Measurements from ENCODE around the gene CYTH3. TPM values are rescaled to one million over a fixed set of nuclear protein-coding genes. Genes with fewer than 3 reads are reported as not detected.

CYTH3 gene
- total RNA-seq, 1 experiment from 2014 or later = 16.7 TPM

DNA sequence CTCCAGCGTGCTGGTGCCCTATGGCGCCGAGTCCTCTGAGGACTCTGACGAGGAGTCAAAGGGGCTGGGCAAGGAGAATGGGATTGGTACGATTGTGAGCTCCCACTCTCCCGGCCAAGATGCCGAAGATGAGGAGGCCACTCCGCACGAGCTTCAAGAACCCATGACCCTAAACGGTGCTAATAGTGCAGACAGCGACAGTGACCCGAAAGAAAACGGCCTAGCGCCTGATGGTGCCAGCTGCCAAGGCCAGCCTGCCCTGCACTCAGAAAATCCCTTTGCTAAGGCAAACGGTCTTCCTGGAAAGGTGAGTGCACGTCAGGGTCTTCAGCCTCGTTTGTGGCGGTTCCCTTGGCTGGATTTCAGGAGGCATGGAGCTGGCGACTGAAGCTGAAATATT is 122.4 kb downstream of the CYTH3 start:
- Histone ChIP-seq H4K20me1 (ENCODE audit: insufficient read depth) (no peaks in the 10 kb centered on the region), H3K4me3 (replicated peaks in 1 of 2; ENCODE audit: low read depth in 1 of 2, low read length in 2 of 2) (no peak overlapping the region), H3K9me2 (ENCODE audit: insufficient read depth) (no peaks in the 10 kb centered on the region), H3K9me3 (ENCODE audit: control insufficient read depth in 1 of 2, insufficient read depth in 1 of 2, low read depth in 1 of 2, low read length in 2 of 2) (no peaks in the 10 kb centered on the region), H3K27ac (ENCODE audit: low read depth, low read length) (no peak overlapping the region), H3K4me1 (ENCODE audit: control insufficient read depth in 1 of 2, insufficient read depth in 2 of 2, low read length in 2 of 2) (no peaks in the 10 kb centered on the region), H2AFZ (ENCODE audit: low read depth, low read length, poor library complexity, severe bottlenecking) (no peak overlapping the region), H3K79me2 (ENCODE audit: insufficient read depth, low read length) (no peaks in the 10 kb centered on the region), H3K27me3 (ENCODE audit: insufficient read depth, low read length) (no peaks in the 10 kb centered on the region), H3K36me3 (ENCODE audit: control insufficient read depth in 1 of 2, insufficient read depth in 2 of 2, low read length in 2 of 2) (peaks cover 35 to 56% of the 10 kb centered on the region in 2 experiments), H3K9ac (ENCODE audit: low read length) (no peak overlapping the region), H3K4me2 (ENCODE audit: low read length) (no peak overlapping the region)
- DNase-seq (ENCODE audit: low read depth, low spot score) = no peak
- CTCF ChIA-PET = no interaction called here
- POLR2A ChIA-PET = no interaction called here
- no peak for ATAC-seq
- TF ChIP-seq POLR2A (IDR thresholded peaks at IDR 0.05; ENCODE audit: borderline replicate concordance, extremely low read depth, insufficient read depth, insufficient read length) (no peak), ZFX (IDR thresholded peaks at IDR 0.05) (no peak), EZH2phosphoT487 (IDR thresholded peaks at IDR 0.05; ENCODE audit: borderline replicate concordance) (no peak), POLR2AphosphoS5 (IDR thresholded peaks at IDR 0.05; ENCODE audit: low read depth, low read length) (no peak), ELF1 (IDR thresholded peaks at IDR 0.05; ENCODE audit: borderline replicate concordance, low read depth) (no peak), CBX3 (IDR thresholded peaks at IDR 0.05; ENCODE audit: low read depth) (no peak), JUND (IDR thresholded peaks at IDR 0.05) (no peak), CEBPB (IDR thresholded peaks at IDR 0.05; ENCODE audit: low read depth) (no peak), EGR1 (IDR thresholded peaks at IDR 0.05; ENCODE audit: low read depth) (no peak), TCF7L2 (IDR thresholded peaks at IDR 0.05; ENCODE audit: borderline replicate concordance, extremely low read depth, insufficient read depth, insufficient read length) (no peak)
- TF ChIP-seq, protein P1, sequence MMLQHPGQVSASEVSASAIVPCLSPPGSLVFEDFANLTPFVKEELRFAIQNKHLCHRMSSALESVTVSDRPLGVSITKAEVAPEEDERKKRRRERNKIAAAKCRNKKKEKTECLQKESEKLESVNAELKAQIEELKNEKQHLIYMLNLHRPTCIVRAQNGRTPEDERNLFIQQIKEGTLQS (IDR thresholded peaks at IDR 0.05) = no peak
- TF ChIP-seq, protein P2, sequence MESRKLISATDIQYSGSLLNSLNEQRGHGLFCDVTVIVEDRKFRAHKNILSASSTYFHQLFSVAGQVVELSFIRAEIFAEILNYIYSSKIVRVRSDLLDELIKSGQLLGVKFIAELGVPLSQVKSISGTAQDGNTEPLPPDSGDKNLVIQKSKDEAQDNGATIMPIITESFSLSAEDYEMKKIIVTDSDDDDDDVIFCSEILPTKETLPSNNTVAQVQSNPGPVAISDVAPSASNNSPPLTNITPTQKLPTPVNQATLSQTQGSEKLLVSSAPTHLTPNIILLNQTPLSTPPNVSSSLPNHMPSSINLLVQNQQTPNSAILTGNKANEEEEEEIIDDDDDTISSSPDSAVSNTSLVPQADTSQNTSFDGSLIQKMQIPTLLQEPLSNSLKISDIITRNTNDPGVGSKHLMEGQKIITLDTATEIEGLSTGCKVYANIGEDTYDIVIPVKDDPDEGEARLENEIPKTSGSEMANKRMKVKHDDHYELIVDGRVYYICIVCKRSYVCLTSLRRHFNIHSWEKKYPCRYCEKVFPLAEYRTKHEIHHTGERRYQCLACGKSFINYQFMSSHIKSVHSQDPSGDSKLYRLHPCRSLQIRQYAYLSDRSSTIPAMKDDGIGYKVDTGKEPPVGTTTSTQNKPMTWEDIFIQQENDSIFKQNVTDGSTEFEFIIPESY (IDR thresholded peaks at IDR 0.05; ENCODE audit: extremely low read depth, insufficient replicate concordance, low read length) = no peak
- TF ChIP-seq, protein P3, sequence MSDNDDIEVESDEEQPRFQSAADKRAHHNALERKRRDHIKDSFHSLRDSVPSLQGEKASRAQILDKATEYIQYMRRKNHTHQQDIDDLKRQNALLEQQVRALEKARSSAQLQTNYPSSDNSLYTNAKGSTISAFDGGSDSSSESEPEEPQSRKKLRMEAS (IDR thresholded peaks at IDR 0.05) = no peak
- no TSS peak for BruUV-seq (replicated peaks)
- RAD21 ChIA-PET (ENCODE audit: low non-redundant PET in 1 of 2, low total read pairs in 2 of 2, uncharacterized antibody in 2 of 2, unreplicated experiment in 2 of 2) = no interaction called here
- intact Hi-C loops (cut with micrococcal nuclease) = no loop called here
